Measurements from ENCODE around the gene THRAP3.

GRCh38 chr1:36287595-36287994 lies 63.4 kb downstream of the THRAP3 start:
- TF ChIP-seq ZNF274 (IDR thresholded peaks at IDR 0.05; ENCODE audit: low read depth, low read length) (no peak), SUZ12 (IDR thresholded peaks at IDR 0.05; ENCODE audit: extremely low read depth, insufficient read depth, insufficient read length) (no peak), YY1 (IDR thresholded peaks at IDR 0.05; ENCODE audit: insufficient read depth, insufficient read length) (no peak)
